HCT116 (cell line): ENCODE measurements around the gene CELF1. TPM values are rescaled to one million over a fixed set of nuclear protein-coding genes. Genes with fewer than 3 reads are reported as not detected.

Source experiments
- ATAC-seq: fragments of 200-7000 bp; cut with Tn5 transposase; 2 replicates; pipeline ENCODE4 v1.9.1; 2020; ENCODE audit warnings: mild to moderate bottlenecking, moderate library complexity
- BruUV-seq: library from RNA; stranded (reverse); fragments of 400-500 nt; replicated peaks from 2 replicates; lab custom pipeline; 2021; lab: Mats Ljungman, UMichigan
- CTCF ChIA-PET: fragments of 300-600 bp; sonication (Branson Sonifier 250); formaldehyde crosslinking; loops from one replicate; lab custom pipeline; 2021; ENCODE audit warnings: antibody characterized with exemption; lab: Charles Lee
- POLR2A ChIA-PET: fragments of 300-600, 350-600 bp; sonication (Branson Sonifier 250); formaldehyde crosslinking; loops from one replicate; lab custom pipeline; 2021; ENCODE audit warnings: antibody characterized with exemption; lab: Charles Lee
- RAD21 ChIA-PET, 2 experiments: fragments of 300-600 bp; sonication (Branson Sonifier 250); formaldehyde crosslinking; loops; one replicate each; lab custom pipeline; 2023; ENCODE audit warnings: low total read pairs in 2 of 2; ENCODE audit not compliant: uncharacterized antibody in 2 of 2, unreplicated experiment in 2 of 2, low non-redundant PET in 1 of 2; lab: Charles Lee
- DNase-seq: peaks from one replicate; pipeline ENCODE4 v3.0.0-alpha.2; 2010; ENCODE audit warnings: low read depth, low spot score
- H2AFZ ChIP-seq: fragments of 200-600 bp; shearing (Covaris generic), sonication (generic); 2 replicates; pipeline ENCODE4 v1.6.1; 2017; ENCODE audit warnings: low read depth, mixed run types, mixed read lengths, antibody characterized with exemption, low read length; ENCODE audit not compliant: poor library complexity, severe bottlenecking
- H3K27ac ChIP-seq: 2 replicates; pipeline ENCODE4 v1.5.1; 2012; ENCODE audit warnings: low read depth, low read length
- H3K27me3 ChIP-seq: fragments of 200-600 bp; sonication (generic); 2 replicates; pipeline ENCODE4 v1.6.1; 2016; ENCODE audit warnings: mixed run types, low read length, mixed read lengths; ENCODE audit not compliant: insufficient read depth
- H3K36me3 ChIP-seq, 2 experiments: fragments of 200-500 bp in 1 of 2; fragments of 200-600 bp in 1 of 2; sonication (Bioruptor generic) in 1 of 2; sonication (generic) in 1 of 2; 2 replicates each; pipeline versions ENCODE4 v1.5.1 to v1.6.1; 2014 to 2016; ENCODE audit warnings: low read length in 2 of 2, inconsistent platforms in 1 of 2, mixed read lengths in 1 of 2, mixed run types in 1 of 2; ENCODE audit not compliant: insufficient read depth in 2 of 2, control insufficient read depth in 1 of 2
- H3K4me1 ChIP-seq, 2 experiments: fragments of 200-600 bp in 1 of 2; sonication (generic) in 1 of 2; 2 replicates each; pipeline versions ENCODE4 v1.5.1 to v1.6.1; 2012 to 2017; ENCODE audit warnings: low read length in 2 of 2, inconsistent platforms in 1 of 2, mild to moderate bottlenecking in 1 of 2, mixed read lengths in 1 of 2, mixed run types in 1 of 2, moderate library complexity in 1 of 2; ENCODE audit not compliant: insufficient read depth in 2 of 2, control insufficient read depth in 1 of 2
- H3K4me2 ChIP-seq: fragments of 200-600 bp; sonication (generic); 2 replicates; pipeline ENCODE4 v1.6.1; 2017; ENCODE audit warnings: mixed run types, low read length, mixed read lengths
- H3K4me3 ChIP-seq, 2 experiments: fragments of 200-600 bp in 1 of 2; sonication (generic) in 1 of 2; replicated peaks in 1 of 2; 2 replicates each; pipeline ENCODE4 v1.5.1; 2011 to 2016; ENCODE audit warnings: low read length in 2 of 2, control low read depth in 1 of 2, low read depth in 1 of 2, mild to moderate bottlenecking in 1 of 2, mixed read lengths in 1 of 2, mixed run types in 1 of 2
- H3K79me2 ChIP-seq: fragments of 200-600 bp; sonication (generic); 2 replicates; pipeline ENCODE4 v1.6.1; 2017; ENCODE audit warnings: mild to moderate bottlenecking, mixed run types, low read length, moderate library complexity, mixed read lengths; ENCODE audit not compliant: insufficient read depth
- H3K9ac ChIP-seq: fragments of 200-600 bp; sonication (generic); 2 replicates; pipeline ENCODE4 v1.6.1; 2016; ENCODE audit warnings: low read length, mixed read lengths
- H3K9me2 ChIP-seq: fragments of 200-600 bp; sonication (generic), shearing (Covaris generic); 2 replicates; pipeline ENCODE4 v1.6.1; 2017; ENCODE audit warnings: mixed run types, mild to moderate bottlenecking, moderate library complexity; ENCODE audit not compliant: insufficient read depth
- H3K9me3 ChIP-seq, 2 experiments: fragments of 200-500 bp in 1 of 2; fragments of 200-600 bp in 1 of 2; sonication (Bioruptor generic) in 1 of 2; sonication (generic) in 1 of 2; 2 replicates each; pipeline ENCODE4 v1.6.1; 2014 to 2017; ENCODE audit warnings: low read length in 2 of 2, mixed read lengths in 2 of 2, inconsistent platforms in 1 of 2, low read depth in 1 of 2, mild to moderate bottlenecking in 1 of 2, mixed run types in 1 of 2, moderate library complexity in 1 of 2; ENCODE audit not compliant: control insufficient read depth in 1 of 2, insufficient read depth in 1 of 2
- H4K20me1 ChIP-seq: fragments of 200-600 bp; sonication (generic), shearing (Covaris generic); 2 replicates; pipeline ENCODE4 v1.6.1; 2017; ENCODE audit warnings: mixed run types, mild to moderate bottlenecking, moderate library complexity; ENCODE audit not compliant: insufficient read depth
- CBX3 ChIP-seq: IDR thresholded peaks from 2 replicates; pipeline ENCODE4 v1.6.1; 2012; ENCODE audit warnings: low read depth
- CEBPB ChIP-seq: IDR thresholded peaks from 2 replicates; pipeline ENCODE4 v1.6.1; 2012; ENCODE audit warnings: low read depth
- POLR2A ChIP-seq: IDR thresholded peaks from 2 replicates; pipeline ENCODE4 v1.7.0; 2011; ENCODE audit warnings: borderline replicate concordance; ENCODE audit not compliant: insufficient read depth, insufficient read length; ENCODE audit errors: extremely low read depth
- POLR2AphosphoS5 ChIP-seq: IDR thresholded peaks from 2 replicates; pipeline ENCODE4 v1.6.1; 2011; ENCODE audit warnings: mild to moderate bottlenecking, low read depth, low read length, moderate library complexity
- YY1 ChIP-seq: IDR thresholded peaks from 2 replicates; pipeline ENCODE4 v1.6.1; 2011; ENCODE audit warnings: low read length, low read depth, moderate library complexity, mild to moderate bottlenecking; ENCODE audit not compliant: insufficient replicate concordance; ENCODE audit errors: extremely low read depth
- intact Hi-C: fragments of 100-400 bp; cut with micrococcal nuclease; formaldehyde crosslinking; loops from 2 replicates; pipeline ENCODE4 v1.10.0; 2022
- total RNA-seq: library from RNA; stranded (reverse); gene quantifications from one replicate; pipeline ENCODE4 v1.2.1, GENCODE V29; 2021; ENCODE audit not compliant: unreplicated experiment
- TF ChIP-seq, protein P1 (sequence below): IDR thresholded peaks from 2 replicates; pipeline ENCODE4 v1.6.1; 2012; ENCODE audit warnings: low read depth
- TF ChIP-seq, protein P2 (sequence below): IDR thresholded peaks from 2 replicates; pipeline ENCODE4 v1.6.1; 2011; ENCODE audit warnings: mild to moderate bottlenecking, low read length, moderate library complexity; ENCODE audit not compliant: insufficient replicate concordance; ENCODE audit errors: extremely low read depth

The CELF1 gene
- total RNA-seq, 1 experiment from 2014 or later: 133 TPM

DNA sequence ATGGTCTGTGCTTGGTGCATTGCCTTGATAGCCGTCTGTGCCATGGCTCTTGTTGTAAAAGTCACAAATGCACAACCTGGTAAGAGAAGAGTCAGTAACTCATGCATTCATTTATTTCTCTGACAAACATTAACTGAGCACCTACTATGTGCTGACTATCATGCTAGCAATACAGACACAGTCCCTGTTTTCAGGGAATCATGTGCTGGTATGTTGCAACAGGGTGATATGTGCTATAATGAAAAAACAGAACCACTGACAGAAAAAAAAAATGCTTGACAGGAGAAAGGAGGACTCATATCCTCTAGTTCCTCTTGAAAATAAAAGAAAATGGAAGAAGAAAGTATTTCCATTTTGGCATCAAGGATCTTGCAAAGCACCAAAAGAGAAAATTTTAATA is 69.5 kb downstream of the CELF1 start:
- no TSS peak for BruUV-seq
- no peaks in the 10 kb centered on the region for H3K27me3 ChIP-seq
- H3K36me3 ChIP-seq: peaks cover 55 to 58% of the 10 kb centered on the region in 2 experiments
- no peak overlapping the region for H3K4me2 ChIP-seq
- 0 out of 2 replicates have a peak, but pooled peaks cover 8% of the 10 kb centered on the region for H4K20me1 ChIP-seq
- H3K9ac ChIP-seq: no peak overlapping the region
- H3K79me2 ChIP-seq: peaks cover 32% of the 10 kb centered on the region
- H3K4me3 ChIP-seq: no peak overlapping the region
- intact Hi-C loops: no loop called here
- ATAC-seq: no peak
- ChIA-PET CTCF (no interaction called here), POLR2A (no interaction called here)
- H3K9me2 ChIP-seq: no peaks in the 10 kb centered on the region
- H3K27ac ChIP-seq: no peak overlapping the region
- no peak for DNase-seq
- H3K4me1 ChIP-seq: no peaks in the 10 kb centered on the region
- TF ChIP-seq, protein P1, sequence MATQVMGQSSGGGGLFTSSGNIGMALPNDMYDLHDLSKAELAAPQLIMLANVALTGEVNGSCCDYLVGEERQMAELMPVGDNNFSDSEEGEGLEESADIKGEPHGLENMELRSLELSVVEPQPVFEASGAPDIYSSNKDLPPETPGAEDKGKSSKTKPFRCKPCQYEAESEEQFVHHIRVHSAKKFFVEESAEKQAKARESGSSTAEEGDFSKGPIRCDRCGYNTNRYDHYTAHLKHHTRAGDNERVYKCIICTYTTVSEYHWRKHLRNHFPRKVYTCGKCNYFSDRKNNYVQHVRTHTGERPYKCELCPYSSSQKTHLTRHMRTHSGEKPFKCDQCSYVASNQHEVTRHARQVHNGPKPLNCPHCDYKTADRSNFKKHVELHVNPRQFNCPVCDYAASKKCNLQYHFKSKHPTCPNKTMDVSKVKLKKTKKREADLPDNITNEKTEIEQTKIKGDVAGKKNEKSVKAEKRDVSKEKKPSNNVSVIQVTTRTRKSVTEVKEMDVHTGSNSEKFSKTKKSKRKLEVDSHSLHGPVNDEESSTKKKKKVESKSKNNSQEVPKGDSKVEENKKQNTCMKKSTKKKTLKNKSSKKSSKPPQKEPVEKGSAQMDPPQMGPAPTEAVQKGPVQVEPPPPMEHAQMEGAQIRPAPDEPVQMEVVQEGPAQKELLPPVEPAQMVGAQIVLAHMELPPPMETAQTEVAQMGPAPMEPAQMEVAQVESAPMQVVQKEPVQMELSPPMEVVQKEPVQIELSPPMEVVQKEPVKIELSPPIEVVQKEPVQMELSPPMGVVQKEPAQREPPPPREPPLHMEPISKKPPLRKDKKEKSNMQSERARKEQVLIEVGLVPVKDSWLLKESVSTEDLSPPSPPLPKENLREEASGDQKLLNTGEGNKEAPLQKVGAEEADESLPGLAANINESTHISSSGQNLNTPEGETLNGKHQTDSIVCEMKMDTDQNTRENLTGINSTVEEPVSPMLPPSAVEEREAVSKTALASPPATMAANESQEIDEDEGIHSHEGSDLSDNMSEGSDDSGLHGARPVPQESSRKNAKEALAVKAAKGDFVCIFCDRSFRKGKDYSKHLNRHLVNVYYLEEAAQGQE: no peak
- TF ChIP-seq YY1 (no peak), CEBPB (no peak), POLR2AphosphoS5 (no peak), POLR2A (no peak), CBX3 (no peak)
- TF ChIP-seq, protein P2, sequence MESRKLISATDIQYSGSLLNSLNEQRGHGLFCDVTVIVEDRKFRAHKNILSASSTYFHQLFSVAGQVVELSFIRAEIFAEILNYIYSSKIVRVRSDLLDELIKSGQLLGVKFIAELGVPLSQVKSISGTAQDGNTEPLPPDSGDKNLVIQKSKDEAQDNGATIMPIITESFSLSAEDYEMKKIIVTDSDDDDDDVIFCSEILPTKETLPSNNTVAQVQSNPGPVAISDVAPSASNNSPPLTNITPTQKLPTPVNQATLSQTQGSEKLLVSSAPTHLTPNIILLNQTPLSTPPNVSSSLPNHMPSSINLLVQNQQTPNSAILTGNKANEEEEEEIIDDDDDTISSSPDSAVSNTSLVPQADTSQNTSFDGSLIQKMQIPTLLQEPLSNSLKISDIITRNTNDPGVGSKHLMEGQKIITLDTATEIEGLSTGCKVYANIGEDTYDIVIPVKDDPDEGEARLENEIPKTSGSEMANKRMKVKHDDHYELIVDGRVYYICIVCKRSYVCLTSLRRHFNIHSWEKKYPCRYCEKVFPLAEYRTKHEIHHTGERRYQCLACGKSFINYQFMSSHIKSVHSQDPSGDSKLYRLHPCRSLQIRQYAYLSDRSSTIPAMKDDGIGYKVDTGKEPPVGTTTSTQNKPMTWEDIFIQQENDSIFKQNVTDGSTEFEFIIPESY: no peak
- TF ChIP-seq, all 23 proteins: peak for 0
- RAD21 ChIA-PET: no interaction called here
- no peaks in the 10 kb centered on the region for H3K9me3 ChIP-seq
- no peak overlapping the region for H2AFZ ChIP-seq
